Measurements from ENCODE around the gene MTARC1.

The MTARC1 gene

DNA sequence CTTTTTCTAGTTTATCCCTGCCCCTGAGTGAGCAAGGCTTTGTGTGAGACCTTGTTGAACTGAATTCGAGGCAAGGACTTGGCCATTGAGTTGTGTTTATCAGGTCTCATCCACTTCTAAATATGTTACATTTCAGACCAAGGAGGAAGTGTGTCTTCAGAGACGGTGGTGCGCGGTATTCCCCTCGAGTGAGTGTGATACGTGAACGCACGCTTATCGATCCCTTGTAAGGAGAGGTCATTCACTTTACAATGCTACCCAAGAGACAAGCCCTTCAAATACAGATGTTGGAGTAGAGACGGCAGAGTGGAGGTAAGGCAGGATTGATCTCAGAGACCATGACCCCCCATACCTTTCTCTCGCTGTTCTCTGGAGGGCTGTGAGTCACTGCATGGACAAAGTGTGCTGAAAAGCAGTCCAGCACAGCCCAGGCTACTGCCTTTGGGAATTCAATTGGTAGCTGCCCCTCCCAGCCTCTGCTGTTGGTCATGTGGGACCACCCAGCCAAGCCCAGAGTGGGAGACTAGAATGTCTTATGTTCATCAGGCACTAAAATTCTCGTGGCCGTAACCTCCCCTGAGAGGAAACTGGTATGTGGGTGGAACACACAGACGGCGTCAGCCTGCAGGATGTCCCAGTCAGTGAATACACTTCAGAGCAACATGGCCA, 16.3 kb upstream of the MTARC1 start:
- no peak for DNase-seq

DNA sequence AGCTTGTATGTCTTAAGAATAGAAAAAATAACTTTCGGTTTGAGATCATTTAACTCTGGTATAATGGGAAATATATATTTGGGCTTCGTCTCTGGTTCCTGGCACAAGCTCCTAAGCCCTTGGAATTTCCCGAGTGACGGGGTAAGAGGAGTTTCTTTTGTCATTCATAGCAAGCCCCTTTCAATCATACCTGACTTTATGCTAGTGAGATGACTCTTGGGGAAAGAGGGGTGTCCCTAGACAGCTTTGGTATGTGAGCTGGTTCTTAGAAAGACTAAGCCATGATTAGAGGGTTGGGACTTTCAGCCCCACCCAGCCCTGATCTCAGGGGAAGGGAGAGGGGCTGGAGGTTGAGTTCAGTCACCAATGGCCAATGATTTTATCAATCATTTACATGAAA, 13.9 kb upstream of the MTARC1 start:
- DNase-seq, result no peak

DNA sequence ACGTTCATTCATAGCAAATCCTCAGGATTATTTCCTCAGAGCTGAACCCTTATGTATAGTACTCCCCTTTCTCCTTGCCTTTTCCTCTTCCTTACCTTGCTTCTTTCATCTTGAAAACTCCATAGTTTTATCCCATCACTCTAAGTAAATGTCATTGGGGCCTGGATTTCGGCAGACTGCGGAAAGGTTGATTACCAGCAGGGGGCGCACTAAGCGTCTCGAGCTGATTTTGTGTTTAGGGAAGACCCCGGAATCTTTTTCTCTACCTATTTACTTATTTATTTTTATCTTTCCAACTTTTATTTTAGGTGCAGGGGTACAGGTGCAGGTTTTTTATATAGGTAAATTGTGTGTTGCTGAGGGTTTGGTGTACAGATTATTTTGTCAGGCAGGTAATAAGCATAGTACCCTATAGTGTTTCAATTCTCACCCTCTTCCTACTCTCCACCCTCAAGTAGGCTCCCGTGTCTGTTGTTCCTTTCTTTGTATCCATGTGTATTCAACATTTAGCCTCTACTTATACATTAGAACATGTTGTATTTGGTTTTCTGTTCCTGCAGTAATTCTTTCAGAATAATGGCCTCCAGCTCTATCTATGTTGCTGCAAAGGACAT, 11.4 kb upstream of the MTARC1 start:
- peak; percentile 19 for DNase-seq

DNA sequence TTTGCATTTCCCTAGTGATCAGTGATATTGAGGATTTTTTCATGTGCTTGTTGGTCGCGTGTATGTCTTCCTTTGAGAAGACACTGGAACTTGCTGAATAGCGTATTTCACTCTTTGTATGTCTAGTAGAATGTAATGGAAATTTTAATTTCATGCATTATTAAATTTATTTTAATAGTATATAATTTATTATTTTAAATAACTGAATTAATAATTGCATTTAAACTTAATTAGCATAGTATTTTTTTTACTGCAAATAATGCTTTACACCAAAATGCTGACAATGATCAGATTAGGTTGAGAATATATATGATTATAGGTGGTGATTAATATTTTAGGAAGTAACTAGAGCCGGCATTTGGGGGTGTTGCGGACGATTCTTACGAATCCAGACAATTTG, 10.5 kb upstream of the MTARC1 start:
- no peak for DNase-seq

DNA sequence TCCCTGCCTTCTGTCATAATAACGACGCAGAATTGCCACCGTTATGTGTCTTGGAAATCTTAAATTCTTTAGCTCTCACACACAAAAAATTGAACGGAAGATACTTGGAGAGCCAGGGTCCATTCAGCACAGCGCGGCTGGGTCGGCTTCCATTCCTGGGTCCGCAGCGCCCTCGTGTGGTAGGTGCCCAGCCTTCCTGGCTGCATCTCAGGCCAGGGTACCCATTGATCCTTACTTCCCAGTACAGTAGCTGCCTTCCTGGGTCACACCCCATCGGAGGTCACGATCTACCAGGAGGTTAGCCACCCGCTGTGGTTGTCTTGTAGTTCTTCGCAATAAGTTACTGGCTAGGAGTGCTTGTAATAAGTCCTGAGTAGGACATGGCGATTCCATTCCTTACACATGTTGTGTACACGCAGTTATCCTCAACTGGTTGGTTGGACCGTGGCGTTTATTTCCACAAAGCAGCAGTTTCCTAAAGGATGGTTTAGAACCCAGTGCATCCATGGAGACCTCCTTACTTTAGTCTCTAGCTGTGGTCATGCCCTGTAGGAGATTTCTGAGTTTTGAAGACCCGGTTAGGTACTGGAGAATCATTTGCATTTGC, 9.9 kb upstream of the MTARC1 start:
- DNase-seq, result peak; percentile 76

DNA sequence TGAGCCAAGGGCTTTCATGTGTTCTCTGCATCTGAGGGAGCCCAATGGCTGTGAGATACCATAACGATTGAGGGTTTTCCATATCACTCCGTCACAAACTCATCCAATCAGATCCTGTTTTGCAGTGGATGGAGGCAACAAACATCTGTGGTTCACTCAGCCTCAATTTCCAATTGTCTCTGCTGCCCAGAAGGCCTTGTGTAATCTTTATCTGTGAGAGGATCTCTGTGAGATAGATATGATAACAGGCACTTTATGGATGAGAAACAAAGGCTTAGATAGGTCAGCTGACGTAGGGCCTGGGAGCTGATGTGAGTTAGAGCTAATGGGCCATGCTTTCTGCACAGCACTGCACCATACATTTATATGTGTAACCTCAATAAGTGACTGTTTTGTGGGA, 3.3 kb upstream of the MTARC1 start:
- DNase-seq, result no peak

DNA sequence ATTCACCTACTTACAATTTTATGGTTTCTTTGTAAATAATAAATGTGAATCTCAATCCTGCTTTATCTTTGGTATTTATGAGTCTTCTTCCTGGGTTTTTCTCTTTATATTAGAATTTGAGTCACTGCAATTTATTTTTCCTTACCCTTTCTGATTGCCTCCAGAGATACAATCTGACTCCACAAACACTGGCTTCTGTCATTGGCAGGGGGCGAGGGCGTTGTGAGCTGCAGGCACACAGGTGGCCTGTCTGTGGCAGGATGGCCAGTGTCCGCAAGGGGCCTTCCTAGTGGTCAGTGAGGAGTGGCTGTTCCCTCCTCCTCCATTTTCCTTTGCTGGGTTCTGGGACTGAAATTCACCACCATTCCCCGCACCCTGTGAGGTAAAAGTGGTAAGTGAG, 2.0 kb upstream of the MTARC1 start:
- no peak for DNase-seq

DNA sequence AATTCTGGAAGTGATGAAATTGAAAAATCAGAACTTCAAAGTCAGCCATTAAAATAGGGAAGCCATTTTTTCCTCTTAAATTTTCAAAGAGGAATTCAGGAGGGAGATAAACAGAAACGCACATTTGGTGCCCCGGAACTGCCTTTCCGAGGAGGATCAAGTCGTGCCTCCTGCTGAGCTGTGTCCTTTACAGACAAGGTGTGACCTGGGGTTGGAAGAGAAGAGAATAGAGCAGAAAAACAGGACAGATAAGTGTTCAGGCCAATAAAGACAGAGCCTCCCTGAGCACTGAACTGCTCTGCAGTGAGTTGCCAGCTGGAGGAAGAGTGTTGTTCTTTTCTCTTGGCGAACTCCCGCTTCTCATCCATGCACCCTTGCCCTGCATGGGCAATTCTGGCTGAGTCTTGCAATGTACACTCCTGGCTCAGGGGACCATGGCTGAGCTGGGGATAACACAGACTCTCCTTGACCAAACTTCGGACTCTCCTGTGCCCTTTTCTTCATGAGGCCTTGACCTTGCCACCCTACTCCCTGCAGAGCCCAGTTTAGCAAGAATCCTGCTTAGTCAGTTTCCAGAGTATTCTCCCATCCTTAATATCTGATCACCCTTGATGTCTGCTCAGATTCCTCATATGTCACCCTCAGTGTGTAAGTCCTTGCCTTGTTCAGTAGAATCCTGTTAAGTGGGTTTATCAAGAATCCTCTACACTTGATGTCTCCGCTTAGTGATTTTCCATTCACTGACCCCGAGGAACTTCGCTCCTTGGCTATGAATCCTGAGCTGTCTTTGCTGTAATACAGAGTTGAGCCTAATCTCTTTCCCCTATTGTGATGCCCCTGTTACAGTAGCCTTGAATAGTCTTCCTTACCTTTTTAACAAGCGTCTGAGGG, 1.3 kb upstream of the MTARC1 start:
- DNase-seq, result no peak

DNA sequence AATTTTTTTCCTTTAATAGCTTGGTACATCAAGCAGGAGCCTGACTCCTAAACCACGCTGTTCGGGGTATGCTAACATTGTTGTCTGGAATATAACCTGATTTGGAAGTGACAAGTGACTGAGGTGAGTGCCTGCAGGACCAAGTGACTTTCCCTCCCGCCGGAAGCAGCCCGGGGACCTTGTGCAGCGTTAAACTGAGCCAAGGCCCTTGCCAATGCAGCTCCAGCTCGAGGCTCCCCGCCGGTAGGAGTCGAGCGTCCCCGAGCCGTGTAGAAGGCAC, 716 bp upstream of the MTARC1 start:
- peak; percentile 37 for DNase-seq

DNA sequence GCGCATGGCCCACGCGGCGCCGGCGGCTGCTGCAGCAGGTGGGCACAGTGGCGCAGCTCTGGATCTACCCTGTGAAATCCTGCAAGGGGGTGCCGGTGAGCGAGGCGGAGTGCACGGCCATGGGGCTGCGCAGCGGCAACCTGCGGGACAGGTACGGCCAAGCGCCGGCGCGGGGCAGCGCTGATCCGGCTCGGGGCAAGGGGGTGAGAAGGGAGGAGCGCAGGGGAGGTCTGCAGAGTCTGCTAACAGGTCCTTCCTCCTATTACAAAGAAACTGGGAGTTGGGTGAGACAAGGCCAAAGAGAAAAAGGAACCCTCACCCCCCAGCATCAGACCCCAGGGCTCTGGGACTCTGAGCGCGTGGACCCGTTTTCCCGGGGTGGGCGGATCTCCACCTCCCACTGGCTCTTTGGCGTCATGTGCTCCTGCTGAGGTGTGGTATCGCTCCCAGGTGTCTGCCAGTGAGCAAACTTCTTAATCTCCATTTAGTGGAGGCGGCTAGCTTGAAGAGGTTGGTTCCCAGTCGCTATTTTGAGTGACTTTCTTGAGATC, 431 bp downstream of the MTARC1 start:
- DNase-seq, result peak; percentile 73

DNA sequence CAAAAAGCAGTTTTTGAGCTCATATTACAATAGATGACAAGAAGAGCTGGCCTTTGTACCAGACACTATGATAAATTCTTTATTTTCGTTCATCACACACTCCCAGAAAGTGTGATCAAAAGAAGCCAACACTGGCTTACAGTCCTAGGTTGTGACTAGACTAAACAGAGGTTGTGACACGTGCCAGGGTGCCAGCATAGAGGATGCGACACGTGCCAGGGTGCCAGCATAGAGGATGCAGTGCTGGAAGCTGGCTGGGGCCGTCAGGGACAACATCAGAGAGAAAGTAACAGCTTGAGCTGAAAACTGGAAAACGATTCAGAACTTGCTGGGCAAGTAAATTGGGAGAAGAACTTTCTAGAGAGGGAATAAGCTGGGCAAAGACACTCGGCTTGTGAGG, 2.2 kb downstream of the MTARC1 start:
- no peak for DNase-seq

DNA sequence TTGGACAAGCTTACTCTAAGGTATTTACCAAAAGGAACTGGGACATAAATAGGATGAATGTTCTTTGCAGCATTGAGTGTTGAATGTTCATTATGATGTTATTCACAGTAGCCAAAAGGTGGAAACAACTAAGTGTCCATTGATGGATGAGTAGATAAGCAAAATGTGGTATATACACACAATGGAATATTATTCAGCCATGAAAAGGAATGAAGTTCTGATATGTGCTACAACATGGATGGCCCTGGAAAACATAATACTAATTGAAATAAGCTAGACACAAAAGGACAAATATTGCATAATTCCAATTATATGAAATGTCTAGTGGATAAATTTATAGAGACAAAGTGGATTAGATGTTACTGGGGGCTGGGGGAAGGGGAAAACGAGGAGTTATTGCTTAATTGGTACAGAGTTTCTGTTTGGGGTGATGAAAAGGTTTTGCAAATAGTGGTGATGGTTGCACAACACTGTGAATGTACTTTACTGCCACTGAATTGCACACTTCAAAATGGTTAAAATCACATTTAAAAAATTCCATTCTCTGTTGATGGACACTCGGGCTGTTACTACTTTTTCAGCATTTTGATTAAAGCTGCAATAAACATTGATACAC, 2.9 kb downstream of the MTARC1 start:
- DNase-seq, result no peak

DNA sequence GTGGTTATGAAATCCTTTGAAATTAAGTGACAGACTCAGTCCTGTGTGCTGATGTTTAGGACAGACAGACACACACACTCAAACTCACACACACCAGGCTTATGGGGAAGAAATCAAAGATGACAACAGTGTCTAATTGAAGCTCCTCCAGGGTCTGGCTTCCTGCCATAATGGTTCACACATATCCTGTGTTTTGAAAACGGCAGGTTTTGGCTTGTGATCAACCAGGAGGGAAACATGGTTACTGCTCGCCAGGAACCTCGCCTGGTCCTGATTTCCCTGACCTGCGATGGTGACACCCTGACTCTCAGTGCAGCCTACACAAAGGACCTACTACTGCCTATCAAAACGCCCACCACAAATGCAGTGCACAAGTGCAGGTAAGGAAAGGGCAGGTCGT, 4.6 kb downstream of the MTARC1 start:
- DNase-seq, result peak; percentile 85

DNA sequence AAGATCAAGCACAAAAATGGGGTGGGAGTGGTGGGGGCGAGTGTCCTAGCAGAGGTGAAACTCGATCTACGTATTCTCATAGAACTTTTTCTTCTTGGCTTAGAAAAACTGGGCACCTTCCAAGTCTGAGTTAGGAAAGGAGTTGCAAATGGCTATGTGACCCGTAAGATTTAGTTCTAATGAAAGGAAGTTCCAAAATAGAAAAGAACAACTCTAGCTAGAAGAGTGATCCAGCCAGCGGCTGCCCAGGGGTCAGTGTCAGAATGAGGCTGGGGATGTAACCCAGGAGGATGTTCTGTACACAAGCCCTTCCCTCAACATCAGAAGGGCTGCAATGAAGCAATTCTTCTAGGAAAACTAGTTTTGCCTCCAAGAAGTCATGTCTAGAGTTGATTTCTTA, 5.2 kb downstream of the MTARC1 start:
- no peak for DNase-seq

DNA sequence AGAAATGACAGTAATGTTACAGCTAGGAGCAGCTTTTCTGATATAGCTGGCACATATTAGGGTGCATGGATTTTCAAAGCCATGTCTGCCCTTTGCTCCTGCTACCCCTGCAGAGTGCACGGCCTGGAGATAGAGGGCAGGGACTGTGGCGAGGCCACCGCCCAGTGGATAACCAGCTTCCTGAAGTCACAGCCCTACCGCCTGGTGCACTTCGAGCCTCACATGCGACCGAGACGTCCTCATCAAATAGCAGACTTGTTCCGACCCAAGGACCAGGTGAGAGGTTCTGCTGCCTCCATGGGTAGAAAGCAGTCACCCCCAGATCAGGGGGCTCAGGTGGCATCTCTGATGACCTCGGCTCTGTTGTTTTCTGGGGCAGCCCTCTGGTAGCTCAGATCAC, 9.8 kb downstream of the MTARC1 start:
- DNase-seq, result no peak

DNA sequence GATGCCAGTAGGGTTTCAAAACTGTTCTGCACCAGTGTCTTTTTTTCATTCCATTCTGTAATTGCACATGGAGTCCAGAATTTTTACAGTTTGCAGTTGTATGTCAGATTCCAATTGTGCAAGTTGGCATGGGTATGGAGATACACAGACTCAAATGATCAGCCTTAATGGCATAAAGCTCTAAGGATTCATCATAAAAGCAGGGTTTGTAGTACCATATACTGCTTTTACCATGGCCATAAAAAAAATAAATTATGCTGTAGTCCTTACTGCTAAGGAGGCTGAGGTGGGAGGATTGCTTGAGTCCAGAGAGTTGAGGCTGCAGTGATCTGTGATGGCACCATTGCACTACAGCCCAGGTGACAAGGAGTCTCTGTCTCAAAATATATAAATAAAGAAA, 10.3 kb downstream of the MTARC1 start:
- DNase-seq, result no peak

DNA sequence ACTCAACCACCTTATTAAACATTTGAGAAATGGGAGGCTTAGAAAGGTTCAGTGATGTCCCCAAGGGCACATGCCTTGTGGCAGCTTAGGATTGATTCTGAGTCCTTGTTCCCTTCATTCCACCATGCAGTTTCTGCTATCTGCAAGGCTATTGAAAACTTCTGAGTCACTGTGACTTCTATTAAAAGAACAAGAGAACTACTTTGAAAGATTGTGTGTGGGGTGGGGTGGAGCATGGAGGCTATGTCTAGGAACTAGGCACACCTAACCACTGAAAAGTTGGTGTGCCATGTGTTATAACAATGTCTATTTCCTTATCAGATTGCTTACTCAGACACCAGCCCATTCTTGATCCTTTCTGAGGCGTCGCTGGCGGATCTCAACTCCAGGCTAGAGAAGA, 10.8 kb downstream of the MTARC1 start:
- no peak for DNase-seq

DNA sequence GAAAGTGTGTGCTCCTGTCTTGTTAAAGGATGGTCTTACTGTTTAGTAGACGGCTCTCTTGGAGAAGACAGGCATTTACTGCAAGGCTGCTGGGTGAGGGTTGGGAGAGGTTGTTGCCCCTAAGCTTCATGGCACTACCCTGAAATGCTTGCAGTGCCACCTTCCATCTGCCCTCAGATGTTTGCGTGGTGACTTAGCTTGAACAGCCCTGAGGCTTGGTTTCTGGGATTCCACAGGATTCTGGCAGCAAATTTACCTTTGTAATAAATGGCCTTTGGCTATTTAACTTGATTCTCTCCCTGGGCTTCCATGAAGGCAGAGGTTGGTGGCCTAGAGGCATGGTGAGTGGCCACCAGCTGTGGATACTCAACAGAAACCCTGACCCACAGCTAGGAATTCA, 11.6 kb downstream of the MTARC1 start:
- DNase-seq, result no peak

DNA sequence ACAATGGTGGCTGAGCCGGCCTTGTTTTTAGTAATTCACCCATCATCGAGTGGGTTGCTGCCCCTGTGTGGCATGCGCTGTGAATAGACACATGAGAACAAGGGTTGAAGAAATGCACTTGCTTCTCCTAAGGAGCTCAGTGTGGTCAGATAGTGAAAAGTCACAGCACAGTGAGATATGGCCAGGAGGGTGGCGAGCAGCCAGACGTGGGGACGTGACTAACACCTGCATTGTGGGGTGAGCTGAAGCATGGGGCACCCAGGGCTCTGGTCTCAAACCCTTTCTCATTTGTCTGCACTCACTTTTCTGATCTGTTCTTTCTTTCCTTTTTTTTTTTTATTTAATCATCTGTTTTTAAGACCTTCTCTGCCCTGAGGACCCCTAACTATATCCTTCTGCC, 13.5 kb downstream of the MTARC1 start:
- DNase-seq, result no peak

DNA sequence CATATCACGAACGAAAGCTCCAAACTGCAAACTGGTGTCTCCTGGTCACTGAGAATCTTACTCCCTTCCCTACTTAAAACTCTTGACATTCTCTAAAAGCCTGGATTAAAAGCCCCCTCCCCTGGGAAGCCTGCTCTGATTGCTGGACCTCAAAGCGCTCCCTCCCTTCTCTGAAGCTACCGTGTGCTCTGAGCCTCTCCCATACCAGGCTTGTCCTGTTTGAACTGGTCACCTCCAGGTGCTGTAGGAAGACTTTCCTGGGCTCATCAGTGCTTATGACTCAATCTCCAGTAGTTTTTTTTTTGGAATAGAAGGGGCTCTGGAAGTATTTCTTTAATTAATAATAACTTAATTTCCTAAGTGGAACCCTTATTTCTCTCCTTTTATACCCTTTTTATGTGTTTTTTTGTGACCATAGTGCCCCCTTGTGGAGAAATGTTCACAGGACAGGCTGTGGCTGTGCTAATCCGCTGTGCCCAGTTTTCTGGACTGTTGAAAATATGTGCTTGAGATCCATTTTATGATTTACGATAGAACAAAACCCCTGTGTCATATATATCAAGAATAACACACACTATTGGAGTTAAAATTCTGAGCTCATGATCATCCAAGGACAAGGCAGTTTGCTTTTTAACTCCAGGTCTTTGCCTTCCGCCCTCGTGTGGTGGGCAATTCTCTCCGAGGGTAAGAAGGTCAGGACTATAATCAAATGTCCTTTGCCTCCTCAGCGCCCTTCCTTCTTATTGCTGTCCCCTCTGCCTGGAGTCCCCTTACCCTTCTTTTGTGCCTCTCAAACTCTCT, 16.9 kb downstream of the MTARC1 start:
- peak; percentile 2 for DNase-seq

DNA sequence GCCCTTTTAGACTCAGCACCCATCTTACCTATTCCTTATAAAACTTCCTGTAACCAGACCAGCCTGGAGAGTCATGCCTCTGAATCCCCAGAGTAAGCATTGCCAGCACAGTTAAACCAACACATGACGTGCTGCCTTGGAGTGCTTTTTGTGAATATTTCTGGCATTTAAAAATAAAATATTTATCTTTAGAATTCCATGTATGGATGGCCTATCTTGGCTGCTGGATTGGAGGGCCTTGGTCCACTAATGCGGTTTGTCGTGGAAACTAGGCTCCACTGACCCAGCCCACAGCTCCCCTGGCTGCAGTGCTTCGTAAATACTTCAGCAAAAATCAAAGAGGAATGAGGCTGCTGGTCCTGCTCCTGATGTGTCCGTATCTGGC, 17.5 kb downstream of the MTARC1 start:
- no peak for DNase-seq

DNA sequence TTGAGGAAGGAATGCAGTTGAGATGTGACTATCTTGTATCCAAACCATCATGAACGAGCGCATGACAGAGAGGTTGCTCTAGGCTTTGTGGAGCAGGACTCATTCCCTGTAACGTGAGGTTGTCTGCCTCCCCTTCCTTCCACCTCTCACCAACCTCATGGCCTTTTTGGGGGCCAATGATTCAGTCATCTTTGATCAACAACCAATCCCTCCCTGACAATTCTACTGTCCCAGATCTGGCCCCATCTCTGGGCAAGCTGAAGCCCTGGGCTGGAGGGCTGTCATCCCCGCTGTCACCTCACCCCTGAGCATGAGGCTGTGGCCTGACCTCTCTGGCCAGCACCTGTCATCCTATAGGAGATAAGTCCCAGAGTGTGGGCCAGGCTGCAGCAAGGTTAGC, 19.7 kb downstream of the MTARC1 start:
- no peak for DNase-seq

All from NCI-H1105 (cell line).